Measurements from ENCODE around the gene RAB3IL1.

Gene RAB3IL1

DNA sequence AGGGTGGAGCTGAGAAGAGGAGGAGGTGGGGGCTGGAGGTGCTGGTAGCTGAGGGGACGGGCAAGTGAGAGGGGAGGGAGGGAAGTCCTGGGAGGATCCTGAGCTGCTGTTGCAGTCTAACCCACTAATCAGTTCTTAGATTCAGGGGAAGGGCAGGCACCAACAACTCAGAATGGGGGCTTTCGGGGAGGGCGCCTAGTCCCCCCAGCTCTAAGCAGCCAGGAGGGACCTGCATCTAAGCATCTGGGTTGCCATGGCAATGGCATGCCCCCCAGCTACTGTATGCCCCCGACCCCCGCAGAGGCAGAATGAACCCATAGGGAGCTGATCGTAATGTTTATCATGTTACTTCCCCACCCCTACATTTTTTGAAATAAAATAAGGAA, 50.4 kb downstream of the RAB3IL1 start:
- DNase-seq (ENCODE audit: low read depth, low spot score): no peak

GRCh38 chr11:61866231-61866957, 51.0 kb downstream of the RAB3IL1 start:
- peak; percentile 54 for DNase-seq (ENCODE audit: low read depth, low spot score)

DNA sequence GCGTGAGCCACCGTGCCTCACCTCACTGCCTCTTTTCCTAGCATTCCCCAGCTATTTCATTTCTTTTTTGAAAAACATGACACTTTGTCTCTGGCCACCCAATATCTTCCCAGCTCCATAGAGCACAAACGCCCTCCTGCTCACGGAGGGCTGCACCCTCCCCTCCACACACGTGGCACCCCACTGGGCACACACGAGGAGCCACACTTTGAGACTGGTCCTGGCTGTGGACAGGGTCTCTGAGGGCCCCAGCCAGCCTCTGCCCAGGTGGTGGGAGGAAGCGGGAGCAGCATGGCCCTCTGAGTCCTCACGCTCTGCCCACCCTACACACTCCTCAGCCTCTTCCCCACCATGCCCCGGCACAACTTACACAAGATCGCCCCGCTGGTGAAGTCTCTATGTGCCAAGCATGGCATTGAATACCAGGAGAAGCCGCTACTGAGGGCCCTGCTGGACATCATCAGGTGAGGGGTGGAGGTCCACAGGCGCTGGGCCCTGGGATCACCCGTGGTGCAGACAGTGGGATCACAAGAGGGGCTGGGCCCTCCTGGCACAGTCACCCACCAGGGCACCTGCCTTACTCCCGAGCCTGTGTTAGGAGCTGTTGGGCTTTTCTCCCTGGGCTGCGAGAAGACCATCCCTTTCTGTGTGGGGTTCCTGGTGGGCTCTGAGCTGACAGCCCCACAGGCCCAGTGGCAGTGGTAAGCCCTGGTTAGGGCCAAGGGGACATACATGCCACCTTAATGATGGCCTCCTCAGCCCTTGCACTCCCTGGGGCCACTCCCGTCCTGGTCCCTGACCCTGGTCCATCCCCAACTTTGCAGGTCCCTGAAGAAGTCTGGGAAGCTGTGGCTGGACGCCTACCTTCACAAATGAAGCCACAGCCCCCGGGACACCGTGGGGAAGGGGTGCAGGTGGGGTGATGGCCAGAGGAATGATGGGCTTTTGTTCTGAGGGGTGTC, 52.3 kb downstream of the RAB3IL1 start:
- no peak for DNase-seq (ENCODE audit: low read depth, low spot score)

GRCh38 chr11:61863548-61864081, 53.8 kb downstream of the RAB3IL1 start:
- DNase-seq (ENCODE audit: low read depth, low spot score): no peak

DNA sequence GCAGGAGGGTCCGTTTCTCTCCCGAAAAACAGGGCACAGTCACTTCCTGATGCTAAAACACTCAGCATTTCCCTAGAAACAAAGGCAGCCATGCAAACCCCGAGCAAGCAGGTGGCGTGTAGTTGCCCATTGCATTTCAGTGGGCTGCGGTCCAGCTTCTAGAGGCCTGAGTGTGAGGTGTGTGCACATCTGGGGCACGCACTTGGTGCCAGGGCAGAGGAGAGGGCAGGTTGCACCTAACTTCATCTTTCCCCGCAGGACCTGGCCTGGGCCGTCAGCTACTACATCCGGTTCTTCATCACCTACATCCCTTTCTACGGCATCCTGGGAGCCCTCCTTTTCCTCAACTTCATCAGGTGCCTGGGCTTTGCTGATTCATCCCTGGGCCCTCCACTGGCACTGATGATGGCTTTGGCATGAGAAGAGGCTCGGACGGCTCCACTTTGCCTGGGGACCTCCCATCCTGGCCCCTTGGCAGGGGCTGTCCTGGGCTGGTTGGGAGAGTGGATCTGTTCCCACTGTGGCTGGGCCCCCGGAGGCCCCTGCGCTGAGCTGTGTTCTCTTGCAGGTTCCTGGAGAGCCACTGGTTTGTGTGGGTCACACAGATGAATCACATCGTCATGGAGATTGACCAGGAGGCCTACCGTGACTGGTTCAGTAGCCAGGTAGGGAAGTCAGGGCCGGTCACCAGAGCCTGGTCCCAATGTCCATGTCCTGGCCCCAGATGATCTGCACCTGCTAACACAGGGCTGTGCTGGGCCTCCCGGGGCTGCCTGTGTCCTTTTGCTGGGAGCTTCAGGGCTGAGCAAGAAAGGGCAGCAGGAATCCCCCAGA, 54.4 kb downstream of the RAB3IL1 start:
- DNase-seq (ENCODE audit: low read depth, low spot score): no peak

- DNase-seq (ENCODE audit: low read depth, low spot score): no peak
These were observed 55.7 kb downstream of the RAB3IL1 start for GRCh38 chr11:61861634-61862033.

DNA sequence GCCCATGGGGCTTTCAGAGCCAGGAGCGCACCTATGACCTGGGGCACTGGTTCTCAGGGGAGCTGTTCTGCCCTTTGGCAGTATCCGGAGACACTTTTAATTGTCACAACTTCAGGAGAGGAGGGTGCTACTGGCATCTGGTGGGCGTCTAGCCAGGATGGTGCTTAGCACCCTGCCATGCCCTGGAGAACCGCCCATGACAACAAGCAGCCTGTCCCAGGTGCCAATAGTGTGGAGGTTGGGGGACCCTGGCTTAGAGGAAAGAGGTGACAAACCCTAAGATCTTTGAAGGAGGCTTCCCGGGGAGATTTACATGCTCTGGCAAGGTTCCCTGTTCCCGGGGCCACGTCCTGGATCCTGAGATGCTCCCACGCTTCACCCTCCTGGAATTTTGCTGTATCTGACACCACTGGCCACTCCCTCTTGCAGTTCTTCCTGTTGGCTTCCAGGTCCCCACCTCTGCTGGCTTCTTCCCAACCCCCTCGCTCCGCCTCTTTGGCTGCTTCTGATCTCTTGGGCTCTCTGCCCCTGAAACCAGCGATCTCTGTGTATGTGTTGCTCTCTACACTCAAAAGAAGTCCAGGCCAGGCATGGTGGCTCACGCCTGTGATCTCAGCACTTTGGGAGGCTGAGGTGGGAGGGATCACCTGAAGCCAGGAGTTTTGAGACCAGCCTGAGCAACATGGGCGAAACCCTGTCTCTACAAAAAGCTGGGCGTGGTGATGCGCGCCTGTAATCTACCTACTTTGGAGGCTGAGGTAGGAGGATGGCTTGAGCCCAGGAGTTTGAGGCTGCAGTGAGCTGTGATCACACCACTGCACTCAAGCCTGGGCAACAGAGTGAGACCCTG, 57.1 kb downstream of the RAB3IL1 start:
- DNase-seq (ENCODE audit: low read depth, low spot score): no peak

- DNase-seq (ENCODE audit: low read depth, low spot score): no peak
These were observed 61.3 kb downstream of the RAB3IL1 start for GRCh38 chr11:61855939-61856680.

- no peak for DNase-seq (ENCODE audit: low read depth, low spot score)
These were observed 62.2 kb downstream of the RAB3IL1 start for GRCh38 chr11:61854966-61855714.

- DNase-seq (ENCODE audit: low read depth, low spot score): no peak
These were observed 63.0 kb downstream of the RAB3IL1 start for GRCh38 chr11:61854206-61854895.

GRCh38 chr11:61853698-61854169, 63.6 kb downstream of the RAB3IL1 start:
- DNase-seq (ENCODE audit: low read depth, low spot score): no peak

DNA sequence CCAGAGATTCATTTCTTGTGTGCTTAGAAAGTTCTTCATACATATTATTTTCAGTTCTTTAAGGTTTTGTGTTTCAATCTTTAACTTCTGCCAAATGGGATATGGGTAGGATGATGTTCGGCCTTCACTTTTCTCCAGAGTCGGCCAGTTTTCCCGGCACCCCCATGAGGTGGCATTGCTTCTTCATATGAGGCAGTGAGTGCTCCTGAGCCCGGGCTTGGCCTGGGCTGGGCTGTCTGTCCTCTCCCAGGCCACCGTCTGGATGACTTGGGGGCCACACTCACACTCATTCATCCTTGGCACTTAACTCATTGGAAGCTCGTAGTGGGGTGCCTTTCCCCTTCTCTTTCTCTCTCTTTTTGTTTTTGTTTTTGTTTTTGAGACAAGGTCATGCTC, 65.5 kb downstream of the RAB3IL1 start:
- no peak for DNase-seq (ENCODE audit: low read depth, low spot score)

GRCh38 chr11:61851113-61851899, 66.1 kb downstream of the RAB3IL1 start:
- DNase-seq (ENCODE audit: low read depth, low spot score): no peak

GRCh38 chr11:61850687-61851086, 66.7 kb downstream of the RAB3IL1 start:
- DNase-seq (ENCODE audit: low read depth, low spot score): no peak

DNA sequence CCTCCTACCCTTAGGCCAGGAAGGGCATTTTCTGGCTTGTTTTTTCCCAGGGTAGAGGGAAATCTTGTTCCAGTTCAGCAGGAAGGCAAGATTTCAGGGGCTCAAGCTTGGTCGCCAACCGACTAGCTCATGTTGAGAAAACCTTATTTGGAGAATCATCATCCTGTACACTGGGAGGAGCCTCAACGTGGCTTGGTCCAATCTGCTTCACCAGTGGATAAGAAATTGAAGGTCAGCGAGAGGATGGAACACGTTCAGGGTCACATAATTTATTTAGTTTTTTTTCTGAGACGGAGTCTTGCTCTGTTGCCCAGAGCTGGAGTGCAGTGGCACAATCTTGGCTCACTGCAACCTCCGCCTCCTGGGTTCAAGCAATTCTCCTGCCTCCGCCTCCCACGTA, 68.7 kb downstream of the RAB3IL1 start:
- DNase-seq (ENCODE audit: low read depth, low spot score): no peak

DNA sequence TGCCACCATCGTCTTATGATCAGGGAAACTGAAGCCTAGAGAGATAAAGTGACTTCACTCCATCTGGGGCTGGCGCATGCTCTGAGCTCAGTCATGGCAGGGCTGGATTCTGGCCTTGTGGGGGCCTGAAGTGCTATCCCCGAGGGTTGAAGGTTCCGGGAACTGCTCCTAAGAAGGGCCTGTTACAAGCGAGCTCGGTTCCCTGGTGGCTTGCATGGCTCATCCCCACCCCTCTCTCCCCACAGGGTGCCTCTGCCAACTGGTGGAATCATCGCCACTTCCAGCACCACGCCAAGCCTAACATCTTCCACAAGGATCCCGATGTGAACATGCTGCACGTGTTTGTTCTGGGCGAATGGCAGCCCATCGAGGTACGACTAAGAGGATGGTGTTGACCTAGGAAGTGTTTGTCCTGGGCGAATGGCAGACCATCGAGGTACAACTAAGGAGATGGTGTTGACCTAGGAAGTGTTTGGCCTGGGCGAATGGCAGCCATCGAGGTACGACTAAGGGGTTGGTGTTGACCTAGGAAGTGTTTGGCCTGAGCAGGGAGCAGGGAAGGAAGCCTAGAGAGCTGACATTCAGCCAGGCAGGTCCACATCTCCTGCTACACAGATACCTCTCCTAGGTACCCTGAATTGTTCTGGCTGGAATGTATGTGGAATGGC, 69.3 kb downstream of the RAB3IL1 start:
- DNase-seq (ENCODE audit: low read depth, low spot score): no peak
